DOHH2 (cell line): ENCODE measurements around the gene PGM2L1.

Experiments used
- H3F3A ChIP-seq: fragments of 200-600 bp; sonication (generic), shearing (Covaris generic); 2 replicates; pipeline ENCODE4 v1.6.0; 2016; ENCODE audit warnings: antibody characterized with exemption, mild to moderate bottlenecking; ENCODE audit not compliant: control insufficient read depth, insufficient read depth
- H3K27ac ChIP-seq: fragments of 200-600 bp; sonication (generic); 2 replicates; pipeline ENCODE4 v1.5.1; 2014; ENCODE audit warnings: low read depth, mild to moderate bottlenecking, low read length, moderate library complexity
- H3K27me3 ChIP-seq: fragments of 200-600 bp; sonication (generic); 2 replicates; pipeline ENCODE4 v1.6.1; 2014; ENCODE audit warnings: mild to moderate bottlenecking, low read length, mixed read lengths; ENCODE audit not compliant: control insufficient read depth
- H3K36me3 ChIP-seq: fragments of 200-600 bp; sonication (generic); 2 replicates; pipeline ENCODE4 v1.6.1; 2014; ENCODE audit warnings: mild to moderate bottlenecking, low read length, moderate library complexity, mixed read lengths; ENCODE audit not compliant: control insufficient read depth
- H3K4me1 ChIP-seq: fragments of 200-600 bp; sonication (generic); 2 replicates; pipeline ENCODE4 v1.6.1; 2014; ENCODE audit warnings: mild to moderate bottlenecking, low read length, mixed read lengths; ENCODE audit not compliant: control insufficient read depth
- H3K4me2 ChIP-seq: fragments of 200-600 bp; sonication (generic); 2 replicates; pipeline ENCODE4 v1.6.0; 2014; ENCODE audit warnings: mild to moderate bottlenecking, low read length, moderate library complexity
- H3K4me3 ChIP-seq: fragments of 200-600 bp; sonication (generic); 2 replicates; pipeline ENCODE4 v1.5.1; 2014; ENCODE audit warnings: mild to moderate bottlenecking, low read length, mixed read lengths
- H3K79me2 ChIP-seq: fragments of 200-600 bp; sonication (generic); 2 replicates; pipeline ENCODE4 v1.6.1; 2014; ENCODE audit warnings: mild to moderate bottlenecking, low read length, mixed read lengths; ENCODE audit not compliant: control insufficient read depth
- H3K9me2 ChIP-seq: fragments of 200-600 bp; sonication (generic); replicated peaks from 2 replicates; pipeline ENCODE4 v1.6.1; 2014; ENCODE audit warnings: mild to moderate bottlenecking, low read length, mixed read lengths; ENCODE audit not compliant: control insufficient read depth
- H3K9me3 ChIP-seq: fragments of 200-600 bp; sonication (generic); 2 replicates; pipeline ENCODE4 v1.6.1; 2014; ENCODE audit warnings: antibody characterized with exemption, low read length, mixed read lengths; ENCODE audit not compliant: control insufficient read depth, insufficient read depth
- H4K20me1 ChIP-seq: fragments of 200-600 bp; sonication (generic); 2 replicates; pipeline ENCODE4 v1.6.0; 2014; ENCODE audit warnings: low read depth, mild to moderate bottlenecking, antibody characterized with exemption, low read length, moderate library complexity; ENCODE audit not compliant: control insufficient read depth, insufficient read depth
- CTCF ChIP-seq: fragments of 200-600 bp; sonication (generic); IDR thresholded peaks from one replicate; pipeline ENCODE4 v1.5.1; 2014; ENCODE audit warnings: antibody characterized with exemption, mild to moderate bottlenecking, low read depth, low read length; ENCODE audit not compliant: poor library complexity, severe bottlenecking
- EZH2phosphoT487 ChIP-seq: fragments of 200-600 bp; sonication (generic); IDR thresholded peaks from 2 replicates; pipeline ENCODE4 v1.6.1; 2017; ENCODE audit warnings: borderline replicate concordance, mild to moderate bottlenecking, antibody characterized with exemption, low read length, moderate library complexity, mixed read lengths

Gene PGM2L1

DNA sequence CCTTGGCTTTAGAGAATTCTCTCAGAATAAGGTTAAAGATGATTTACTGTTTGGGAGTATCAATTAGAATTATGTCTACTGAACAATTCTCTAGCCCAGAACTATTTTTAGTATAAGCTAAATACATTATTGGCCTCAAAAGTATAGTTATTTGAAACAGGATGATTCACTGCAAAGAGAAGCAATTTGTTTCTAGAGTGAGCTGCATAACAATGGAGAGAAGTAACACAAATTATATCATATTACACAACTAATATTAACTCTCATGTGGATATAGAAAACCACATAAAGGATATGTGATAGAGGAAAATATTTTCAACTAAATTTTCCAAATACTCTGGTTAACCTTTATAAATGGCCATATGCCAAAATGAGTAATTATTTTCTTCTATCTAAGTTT lies 24.9 kb downstream of the PGM2L1 start:
- no peaks in the 10 kb centered on the region for H4K20me1 ChIP-seq
- TF ChIP-seq CTCF (no peak), EZH2phosphoT487 (no peak)
- no peaks in the 10 kb centered on the region for H3K79me2 ChIP-seq
- no peak overlapping the region for H3K4me2 ChIP-seq
- H3K9me3 ChIP-seq: no peaks in the 10 kb centered on the region
- no peaks in the 10 kb centered on the region for H3K4me1 ChIP-seq
- H3K36me3 ChIP-seq: no peaks in the 10 kb centered on the region
- H3K27me3 ChIP-seq: peaks cover 11% of the 10 kb centered on the region
- no peaks in the 10 kb centered on the region for H3F3A ChIP-seq
- H3K27ac ChIP-seq: no peak overlapping the region
- H3K4me3 ChIP-seq: no peak overlapping the region
- H3K9me2 ChIP-seq: no peaks in the 10 kb centered on the region

GRCh38 chr11:74371269-74372052 lies 26.8 kb downstream of the PGM2L1 start:
- Histone ChIP-seq H3K27ac (no peak overlapping the region), H3K9me2 (no peaks in the 10 kb centered on the region), H3K9me3 (no peaks in the 10 kb centered on the region), H4K20me1 (no peaks in the 10 kb centered on the region), H3F3A (no peaks in the 10 kb centered on the region), H3K79me2 (no peaks in the 10 kb centered on the region), H3K36me3 (no peaks in the 10 kb centered on the region), H3K27me3 (peaks cover 14% of the 10 kb centered on the region), H3K4me2 (no peak overlapping the region), H3K4me1 (no peaks in the 10 kb centered on the region), H3K4me3 (no peak overlapping the region)
- TF ChIP-seq EZH2phosphoT487: no peak
- TF ChIP-seq CTCF: no peak

DNA sequence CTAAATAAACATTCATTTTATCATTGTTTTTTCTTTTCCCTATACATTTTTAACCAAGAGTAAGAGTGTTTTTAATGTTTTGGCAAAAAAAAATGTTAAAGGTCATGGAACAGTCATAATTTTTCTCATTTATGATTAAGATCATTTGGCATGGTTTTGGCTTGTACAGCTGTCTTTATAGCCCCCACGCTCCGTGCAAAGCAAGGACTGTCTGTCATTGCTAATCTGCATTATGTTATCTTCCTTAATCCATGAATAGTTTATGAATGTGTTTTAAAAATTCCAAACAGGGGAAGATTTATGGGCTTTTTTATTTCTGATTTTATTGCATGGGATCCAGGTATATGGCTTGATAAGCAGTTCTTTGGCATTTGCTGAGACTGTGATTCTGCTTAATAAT lies 28.1 kb downstream of the PGM2L1 start:
- TF ChIP-seq CTCF (no peak), EZH2phosphoT487 (no peak)
- H3K4me3 ChIP-seq: no peak overlapping the region
- H3K9me2 ChIP-seq: no peaks in the 10 kb centered on the region
- no peaks in the 10 kb centered on the region for H3K36me3 ChIP-seq
- no peaks in the 10 kb centered on the region for H3K4me1 ChIP-seq
- H3K27me3 ChIP-seq: peaks cover 14% of the 10 kb centered on the region
- no peaks in the 10 kb centered on the region for H4K20me1 ChIP-seq
- H3K79me2 ChIP-seq: no peaks in the 10 kb centered on the region
- H3K4me2 ChIP-seq: no peak overlapping the region
- no peaks in the 10 kb centered on the region for H3F3A ChIP-seq
- no peak overlapping the region for H3K27ac ChIP-seq
- H3K9me3 ChIP-seq: no peaks in the 10 kb centered on the region
